Neural progenitor cell (in vitro differentiated cells): ENCODE results near the gene CDH13. TPM values are rescaled to one million over a fixed set of nuclear protein-coding genes. Genes with fewer than 3 reads are reported as not detected.

Experiments used
- DNase-seq: peaks from one replicate; pipeline ENCODE4 v3.0.0-alpha.2; 2016; ENCODE audit warnings: low spot score
- H2AFZ ChIP-seq: fragments of 200-600 bp; sonication (generic); replicated peaks from 2 replicates; pipeline ENCODE4 v1.6.1; 2016; ENCODE audit warnings: antibody characterized with exemption
- H3F3A ChIP-seq: fragments of 200-600 bp; sonication (generic); 2 replicates; pipeline ENCODE4 v1.6.1; 2016; ENCODE audit warnings: antibody characterized with exemption, low read depth
- H3K27ac ChIP-seq: fragments of 200-600 bp; sonication (generic); 2 replicates; pipeline ENCODE4 v1.5.1; 2016; ENCODE audit warnings: mild to moderate bottlenecking
- H3K27me3 ChIP-seq: fragments of 200-600 bp; sonication (generic); 2 replicates; pipeline ENCODE4 v1.6.1; 2016; ENCODE audit warnings: mild to moderate bottlenecking, moderate library complexity
- H3K36me3 ChIP-seq: fragments of 200-600 bp; sonication (generic); 2 replicates; pipeline ENCODE4 v1.5.1; 2016
- H3K4me1 ChIP-seq: fragments of 200-600 bp; sonication (generic); 2 replicates; pipeline ENCODE4 v1.6.1; 2016; ENCODE audit warnings: mixed run types
- H3K4me2 ChIP-seq: fragments of 200-600 bp; sonication (generic); 2 replicates; pipeline ENCODE4 v1.6.1; 2016
- H3K4me3 ChIP-seq: fragments of 200-600 bp; sonication (generic); 2 replicates; pipeline ENCODE4 v1.5.1; 2016
- H3K79me2 ChIP-seq: fragments of 200-600 bp; sonication (generic); 2 replicates; pipeline ENCODE4 v1.6.1; 2016; ENCODE audit warnings: low read depth
- H3K9ac ChIP-seq: fragments of 200-600 bp; sonication (generic); 2 replicates; pipeline ENCODE4 v1.6.1; 2016
- H3K9me3 ChIP-seq: fragments of 200-600 bp; sonication (generic); 2 replicates; pipeline ENCODE4 v1.5.1; 2016; ENCODE audit warnings: low read depth
- H4K20me1 ChIP-seq: fragments of 200-600 bp; sonication (generic); 2 replicates; pipeline ENCODE4 v1.6.1; 2016; ENCODE audit warnings: low read depth
- H3K27ac Mint-ChIP-seq: 3 replicates; pipeline ENCODE4 v1.8.0; 2021; ENCODE audit warnings: mixed read lengths
- H3K27me3 Mint-ChIP-seq: 2 replicates; pipeline ENCODE4 v1.8.0; 2022; ENCODE audit warnings: low read depth, mild to moderate bottlenecking, inconsistent platforms, moderate library complexity, mixed read lengths; ENCODE audit not compliant: insufficient read depth
- H3K36me3 Mint-ChIP-seq: 3 replicates; pipeline ENCODE4 v1.8.0; 2021; ENCODE audit warnings: mixed read lengths
- H3K4me1 Mint-ChIP-seq: 3 replicates; pipeline ENCODE4 v1.8.0; 2021; ENCODE audit warnings: mixed read lengths
- H3K4me3 Mint-ChIP-seq: 3 replicates; pipeline ENCODE4 v1.8.0; 2021; ENCODE audit warnings: mild to moderate bottlenecking, moderate library complexity, mixed read lengths
- H3K9me3 Mint-ChIP-seq: 3 replicates; pipeline ENCODE4 v1.8.0; 2020; ENCODE audit warnings: mixed read lengths
- CTCF ChIP-seq: fragments of 200-600 bp; sonication (generic); IDR thresholded peaks from 2 replicates; pipeline ENCODE4 v1.5.1; 2017; ENCODE audit warnings: antibody characterized with exemption, mild to moderate bottlenecking
- EZH2 ChIP-seq: fragments of 200-600 bp; sonication (generic); IDR thresholded peaks from 2 replicates; pipeline ENCODE4 v1.6.1; 2017; ENCODE audit warnings: antibody characterized with exemption, mild to moderate bottlenecking, moderate library complexity
- EZH2phosphoT487 ChIP-seq: fragments of 200-600 bp; sonication (generic); IDR thresholded peaks from 2 replicates; pipeline ENCODE4 v1.6.1; 2017; ENCODE audit warnings: antibody characterized with exemption
- total RNA-seq: library from RNA; depleted of rRNA; stranded (reverse); fragments of >200 nt; gene quantifications from 2 replicates; pipeline ENCODE4 v1.2.3, GENCODE V29; 2015; ENCODE audit warnings: low replicate concordance

The CDH13 gene
- total RNA-seq, 1 donor from 2014 or later: 3.0 TPM

GRCh38 chr16:82936941-82937551, 310.3 kb downstream of the CDH13 start:
- no peaks in the 10 kb centered on the region for H3K36me3 ChIP-seq
- Mint-ChIP-seq H3K4me3 (no peak overlapping the region), H3K27me3 (no peaks in the 10 kb centered on the region), H3K9me3 (peaks cover 24% of the 10 kb centered on the region), H3K36me3 (peaks cover 10% of the 10 kb centered on the region), H3K4me1 (peaks cover 2% of the 10 kb centered on the region), H3K27ac (no peak overlapping the region)
- H3K79me2 ChIP-seq: no peaks in the 10 kb centered on the region
- H3K4me1 ChIP-seq: no peaks in the 10 kb centered on the region
- no peak overlapping the region for H3K4me2 ChIP-seq
- H2AFZ ChIP-seq: no peak overlapping the region
- no peak overlapping the region for H3K4me3 ChIP-seq
- no peak for DNase-seq
- no peaks in the 10 kb centered on the region for H3K27me3 ChIP-seq
- H3F3A ChIP-seq: no peaks in the 10 kb centered on the region
- no peak overlapping the region for H3K27ac ChIP-seq
- H3K9ac ChIP-seq: no peak overlapping the region
- H4K20me1 ChIP-seq: no peaks in the 10 kb centered on the region
- H3K9me3 ChIP-seq: no peaks in the 10 kb centered on the region
- TF ChIP-seq CTCF (no peak), EZH2phosphoT487 (no peak), EZH2 (no peak)

- TF ChIP-seq EZH2phosphoT487: no peak
- TF ChIP-seq CTCF: no peak
- no peak for TF ChIP-seq EZH2
- Histone ChIP-seq H3K4me3 (no peak overlapping the region), H2AFZ (no peak overlapping the region), H3F3A (no peaks in the 10 kb centered on the region), H3K4me1 (no peaks in the 10 kb centered on the region), H3K27me3 (no peaks in the 10 kb centered on the region), H3K9me3 (no peaks in the 10 kb centered on the region), H3K79me2 (no peaks in the 10 kb centered on the region), H3K36me3 (no peaks in the 10 kb centered on the region), H3K9ac (no peak overlapping the region), H3K27ac (no peak overlapping the region), H4K20me1 (no peaks in the 10 kb centered on the region), H3K4me2 (no peak overlapping the region)
- Mint-ChIP-seq H3K36me3 (peaks cover 9% of the 10 kb centered on the region), H3K27ac (no peak overlapping the region), H3K4me3 (no peak overlapping the region), H3K9me3 (peaks cover 20% of the 10 kb centered on the region), H3K27me3 (no peaks in the 10 kb centered on the region), H3K4me1 (peaks cover 2% of the 10 kb centered on the region)
- DNase-seq: no peak
These were observed 311.3 kb downstream of the CDH13 start for GRCh38 chr16:82937926-82938520.

- H3K4me2 ChIP-seq: no peak overlapping the region
- peaks cover 1% of the 10 kb centered on the region for H3K4me1 Mint-ChIP-seq
- no peaks in the 10 kb centered on the region for H3F3A ChIP-seq
- no peak for DNase-seq
- no peak for TF ChIP-seq EZH2
- no peak for TF ChIP-seq CTCF
- no peak for TF ChIP-seq EZH2phosphoT487
- H3K36me3 Mint-ChIP-seq: no peaks in the 10 kb centered on the region
- no peaks in the 10 kb centered on the region for H3K27me3 ChIP-seq
- H3K9me3 ChIP-seq: no peaks in the 10 kb centered on the region
- H3K27me3 Mint-ChIP-seq: no peaks in the 10 kb centered on the region
- H2AFZ ChIP-seq: no peak overlapping the region
- H3K27ac ChIP-seq: no peak overlapping the region
- no peaks in the 10 kb centered on the region for H3K4me1 ChIP-seq
- no peak overlapping the region for H3K27ac Mint-ChIP-seq
- no peaks in the 10 kb centered on the region for H4K20me1 ChIP-seq
- H3K79me2 ChIP-seq: no peaks in the 10 kb centered on the region
- H3K4me3 Mint-ChIP-seq: no peak overlapping the region
- H3K9me3 Mint-ChIP-seq: no peaks in the 10 kb centered on the region
- H3K36me3 ChIP-seq: no peaks in the 10 kb centered on the region
- no peak overlapping the region for H3K4me3 ChIP-seq
- H3K9ac ChIP-seq: no peak overlapping the region
These were observed 316.6 kb downstream of the CDH13 start for GRCh38 chr16:82943371-82943770.
